SW480 (cell line): ENCODE measurements around the gene ORM1.

Source experiments
- DNase-seq: peaks from one replicate; pipeline ENCODE4 v3.0.0-alpha.2; 2016; ENCODE audit warnings: low spot score

The ORM1 gene

GRCh38 chr9:114287763-114288192 is 35.1 kb upstream of the ORM1 start:
- no peak for DNase-seq

GRCh38 chr9:114288193-114289091 is 34.5 kb upstream of the ORM1 start:
- DNase-seq, result peak; percentile 32

GRCh38 chr9:114289106-114289505 is 33.8 kb upstream of the ORM1 start:
- no peak for DNase-seq

GRCh38 chr9:114289571-114290481 is 33.1 kb upstream of the ORM1 start:
- no peak for DNase-seq

- no peak for DNase-seq
Measured at GRCh38 chr9:114290561-114290986, 32.3 kb upstream of the ORM1 start.

- DNase-seq, result peak; percentile 44
Measured at GRCh38 chr9:114291064-114291474, 31.8 kb upstream of the ORM1 start.

- DNase-seq, result no peak
Measured at GRCh38 chr9:114291886-114292590, 30.9 kb upstream of the ORM1 start.

- no peak for DNase-seq
Measured at GRCh38 chr9:114294664-114295063, 28.2 kb upstream of the ORM1 start.

- no peak for DNase-seq
Measured at GRCh38 chr9:114296338-114296737, 26.6 kb upstream of the ORM1 start.

GRCh38 chr9:114299286-114300152 is 23.4 kb upstream of the ORM1 start:
- no peak for DNase-seq

GRCh38 chr9:114300153-114300845 is 22.6 kb upstream of the ORM1 start:
- no peak for DNase-seq

GRCh38 chr9:114300846-114301797 is 21.8 kb upstream of the ORM1 start:
- no peak for DNase-seq

GRCh38 chr9:114301798-114302565 is 20.9 kb upstream of the ORM1 start:
- no peak for DNase-seq

GRCh38 chr9:114302727-114303126 is 20.2 kb upstream of the ORM1 start:
- DNase-seq, result no peak

GRCh38 chr9:114303571-114303970 is 19.3 kb upstream of the ORM1 start:
- no peak for DNase-seq

GRCh38 chr9:114303977-114304376 is 18.9 kb upstream of the ORM1 start:
- no peak for DNase-seq

GRCh38 chr9:114304416-114305188 is 18.3 kb upstream of the ORM1 start:
- DNase-seq, result no peak

GRCh38 chr9:114307899-114308267 is 15.0 kb upstream of the ORM1 start:
- no peak for DNase-seq
